ENCODE measurements around the gene EEF2K. TPM values are rescaled to one million over a fixed set of nuclear protein-coding genes. Genes with fewer than 3 reads are reported as not detected.
A peak's percentile ranks its signal among the peaks of the same experiment; 100 is the strongest.

EEF2K gene
- total and polyA plus RNA-seq, 2 of the 13 experiments (the other 11 are each of a cell fraction or from before 2014, with no cell fraction given), result 22.0 to 23.8 TPM

- TF ChIP-seq ZNF879 (CRISPR knock-in tag; IDR thresholded peaks at IDR 0.05) (no peak), TBX2 (CRISPR knock-in tag; IDR thresholded peaks at IDR 0.05; ENCODE audit: borderline replicate concordance) (no peak), ZNF441 (CRISPR knock-in tag; IDR thresholded peaks at IDR 0.05; ENCODE audit: borderline replicate concordance) (no peak), ZNF543 (CRISPR knock-in tag; IDR thresholded peaks at IDR 0.05) (no peak), ZNF740 (CRISPR knock-in tag; IDR thresholded peaks at IDR 0.05) (0 out of 2 replicates have a peak, but pooled peaks have one; percentile 12), ZBED4 (CRISPR knock-in tag; IDR thresholded peaks at IDR 0.05; ENCODE audit: borderline replicate concordance) (no peak)
Measured at GRCh38 chr16:22189473-22190080, 16.5 kb upstream of the EEF2K start (continued).

GRCh38 chr16:22190081-22190775 lies 15.8 kb upstream of the EEF2K start:
- in situ Hi-C loops (cut with HindIII; ENCODE audit: extremely low pct_ligation_motif_present, low pct_unique_long_range_greater_than_20kb), result no loop called here
- H3K27me3 ChIP-seq (ENCODE audit: control insufficient read depth in 1 of 2, insufficient read depth in 2 of 2, low read length in 2 of 2), result no peaks in the 10 kb centered on the region; a peak in 2 of 5 replicates
- no peaks in the 10 kb centered on the region for H3K79me2 ChIP-seq (ENCODE audit: insufficient read depth, low read length)
- under 1% methylated on average over 60 of the region's 72 CpGs for WGBS (ENCODE audit: low lambda C conversion rate)
- peak overlapping the region; percentile 94 for H3K27ac ChIP-seq (ENCODE audit: extremely low read length, insufficient read depth, low read length)
- intact Hi-C loops (cut with micrococcal nuclease; ENCODE audit: unreplicated experiment), result loop anchor here (1.0 kb wide), 1 partner anchor 107 kb away; the partner anchor contains the start of gene POLR3E
- H2AFZ ChIP-seq (ENCODE audit: low read length), result no peak overlapping the region
- ChIA-PET CTCF (ENCODE audit: low intra/inter-chr PET ratio, low total read pairs) (interaction anchor here (2.8 kb wide), 1 partner anchor 189 kb away, joined by 33 read pairs; the partner anchor contains the start of gene PDZD9), POLR2A (interaction anchor here (1.0 to 7.3 kb wide), 7 partner anchors 10 to 238 kb away, joined by 3 to 78 read pairs (median 18); partner anchors contain the start of genes EEF2K, MOSMO, POLR3E and UQCRC2)
- peak overlapping the region; percentile 99 for H3K4me2 ChIP-seq (ENCODE audit: low read depth, low read length)
- peak; percentile 71 for ATAC-seq
- peak overlapping the region; percentile 74 for H3K9ac ChIP-seq (ENCODE audit: insufficient read depth, low read depth, low read length)
- no peaks in the 10 kb centered on the region for H4K20me1 ChIP-seq (ENCODE audit: insufficient read depth, low read length)
- no peaks in the 10 kb centered on the region; a peak in 1 of 5 replicates for H3K36me3 ChIP-seq (replicated peaks in 1 of 2; ENCODE audit: control insufficient read depth in 1 of 2, insufficient read depth in 2 of 2, low read length in 2 of 2)
- BruUV-seq (replicated peaks), result no TSS peak
- peaks cover 60% of the 10 kb centered on the region for H3K4me1 ChIP-seq (ENCODE audit: insufficient read depth, low read length)
- FAIRE-seq, result no peak
- H3K4me3 ChIP-seq (replicated peaks in 1 of 3; ENCODE audit: insufficient read depth in 1 of 3, low read depth in 2 of 3, low read length in 3 of 3), result peak overlapping the region; percentile 78 to 96 (median 90)
- DNase-seq (ENCODE audit: low spot score), result peak; percentile 100
- H3K9me3 ChIP-seq (ENCODE audit: low read length), result no peaks in the 10 kb centered on the region
- TF ChIP-seq KIAA2018 (CRISPR knock-in tag; IDR thresholded peaks at IDR 0.05; ENCODE audit: borderline replicate concordance), result peak; percentile 97; the same call in 1 of the 2 replicates
- peak; percentile 96 for TF ChIP-seq SRY (CRISPR knock-in tag; IDR thresholded peaks at IDR 0.05)

Measured in HepG2 (cell line).